SK-N-SH (cell line): Measurements from ENCODE around the gene KCNN3. TPM values are rescaled to one million over a fixed set of nuclear protein-coding genes. Genes with fewer than 3 reads are reported as not detected.

ENCODE experiments used
- CTCF ChIA-PET: fragments of 300-600, 350-600 bp; formaldehyde crosslinking; extraction: SDS; loops from one replicate; lab custom pipeline; 2021; lab: Yijun Ruan, JAX
- POLR2A ChIA-PET: fragments of 350-600 bp; sonication (Branson Sonifier 250); formaldehyde crosslinking; extraction: SDS; loops from one replicate; lab custom pipeline; 2020; ENCODE audit warnings: antibody characterized with exemption, inconsistent platforms; lab: Yijun Ruan, JAX
- DNase-seq: peaks from one replicate; pipeline ENCODE4 v3.0.0; 2012
- H2AFZ ChIP-seq: fragments of 200-600 bp; sonication (generic); 2 replicates; pipeline ENCODE4 v1.8.1; 2016; ENCODE audit warnings: antibody characterized with exemption, mild to moderate bottlenecking, low read depth
- H3F3A ChIP-seq: fragments of 200-600 bp; sonication (generic); replicated peaks from 2 replicates; pipeline ENCODE3; 2016; ENCODE audit warnings: antibody characterized with exemption, mild to moderate bottlenecking; ENCODE audit not compliant: insufficient read depth
- H3K27ac ChIP-seq, 2 experiments: fragments of 200-500 bp in 1 of 2; fragments of 200-600 bp in 1 of 2; sonication (Bioruptor generic) in 1 of 2; sonication (generic), shearing (Covaris generic) in 1 of 2; 2 replicates each; pipeline versions ENCODE4 v1.5.1 to v1.6.1; 2014 to 2016; ENCODE audit warnings: low read depth in 2 of 2, inconsistent platforms in 1 of 2, low read length in 1 of 2, mild to moderate bottlenecking in 1 of 2, mixed read lengths in 1 of 2
- H3K27me3 ChIP-seq: fragments of 200-600 bp; sonication (generic), shearing (Covaris generic); 2 replicates; pipeline ENCODE4 v1.6.1; 2016; ENCODE audit warnings: mixed run types; ENCODE audit not compliant: insufficient read depth
- H3K36me3 ChIP-seq, 2 experiments: fragments of 200-500 bp in 1 of 2; fragments of 200-600 bp in 1 of 2; sonication (Bioruptor generic) in 1 of 2; sonication (generic) in 1 of 2; replicated peaks in 1 of 2; 2 replicates each; pipeline versions ENCODE3 to v1.5.1; 2014 to 2016; ENCODE audit warnings: low read length in 1 of 2, mild to moderate bottlenecking in 1 of 2; ENCODE audit not compliant: insufficient read depth in 2 of 2, control insufficient read depth in 1 of 2
- H3K4me1 ChIP-seq, 2 experiments: fragments of 200-500 bp in 1 of 2; fragments of 200-600 bp in 1 of 2; sonication (Bioruptor generic) in 1 of 2; sonication (generic), shearing (Covaris generic) in 1 of 2; 2 replicates each; pipeline versions ENCODE4 v1.5.1 to v1.6.1; 2014 to 2016; ENCODE audit warnings: low read depth in 1 of 2, low read length in 1 of 2, mixed run types in 1 of 2; ENCODE audit not compliant: insufficient read depth in 2 of 2, control insufficient read depth in 1 of 2
- H3K4me2 ChIP-seq: fragments of 200-600 bp; sonication (generic), shearing (Covaris generic); 2 replicates; pipeline ENCODE4 v1.6.1; 2017; ENCODE audit warnings: mixed run types
- H3K4me3 ChIP-seq, 2 experiments: fragments of 200-500 bp in 1 of 2; fragments of 200-600 bp in 1 of 2; sonication (Bioruptor generic) in 1 of 2; sonication (generic), shearing (Covaris generic) in 1 of 2; 2 replicates each; pipeline versions ENCODE4 v1.5.1 to v1.8.1; 2014 to 2016; ENCODE audit warnings: low read depth in 2 of 2, inconsistent platforms in 1 of 2, low read length in 1 of 2, mild to moderate bottlenecking in 1 of 2, mixed read lengths in 1 of 2, moderate library complexity in 1 of 2
- H3K79me2 ChIP-seq: fragments of 200-600 bp; sonication (generic); 2 replicates; pipeline ENCODE4 v1.8.1; 2017; ENCODE audit warnings: mild to moderate bottlenecking; ENCODE audit not compliant: insufficient read depth
- H3K9ac ChIP-seq: fragments of 200-600 bp; sonication (generic); 2 replicates; pipeline ENCODE4 v1.6.1; 2017; ENCODE audit warnings: mixed run types
- H3K9me2 ChIP-seq: fragments of 200-600 bp; sonication (generic); 2 replicates; pipeline ENCODE4 v1.6.1; 2017; ENCODE audit warnings: mixed run types
- H3K9me3 ChIP-seq: fragments of 200-600 bp; sonication (generic); 2 replicates; pipeline ENCODE4 v1.6.1; 2017; ENCODE audit warnings: mixed run types, mild to moderate bottlenecking, moderate library complexity
- H4K20me1 ChIP-seq: fragments of 200-600 bp; sonication (generic); 2 replicates; pipeline ENCODE4 v1.6.1; 2017; ENCODE audit warnings: mild to moderate bottlenecking, mixed run types; ENCODE audit not compliant: insufficient read depth
- CHD2 ChIP-seq: fragments of 150-350 bp; IDR thresholded peaks from 2 replicates; pipeline ENCODE4 v1.6.1; 2018; ENCODE audit warnings: low read length; ENCODE audit not compliant: partially characterized antibody
- ELF1 ChIP-seq: IDR thresholded peaks from 2 replicates; pipeline ENCODE4 v1.4.0; 2012
- GATA2 ChIP-seq: sonication (generic); formaldehyde crosslinking; IDR thresholded peaks from 2 replicates; pipeline ENCODE4 v1.5.0; 2020; ENCODE audit warnings: mild to moderate bottlenecking, missing genetic modification reagents
- MEF2A ChIP-seq: IDR thresholded peaks from 2 replicates; pipeline ENCODE4 v1.4.0; 2012; ENCODE audit warnings: low read depth, borderline replicate concordance
- RCOR1 ChIP-seq: fragments of 150-350 bp; IDR thresholded peaks from 2 replicates; pipeline ENCODE4 v1.6.1; 2017; ENCODE audit warnings: antibody characterized with exemption, low read length
- WGBS: methylation state at CpG from one replicate; pipeline ENCODE4 v1.1.6; 2017; ENCODE audit warnings: low lambda C conversion rate; 5-methylcytosine and 5-hydroxymethylcytosine counted together
- polyA plus RNA-seq, 3 experiments: library from polyadenylated mRNA; depleted of rRNA; stranded (reverse); fragments of >200 nt; gene quantifications; 2 replicates each; pipeline ENCODE4 v1.2.3, GENCODE V29; 2012
- TF ChIP-seq, protein P1 (sequence below): IDR thresholded peaks from 2 replicates; pipeline ENCODE4 v1.4.0; 2012; ENCODE audit warnings: low read depth, borderline replicate concordance
- TF ChIP-seq, protein P2 (sequence below): IDR thresholded peaks from 2 replicates; pipeline ENCODE4 v1.4.0; 2012; ENCODE audit warnings: low read depth
- TF ChIP-seq, protein P3 (sequence below): fragments of 200-600 bp; sonication (generic); IDR thresholded peaks from 2 replicates; pipeline ENCODE4 v1.6.1; 2017; ENCODE audit warnings: antibody characterized with exemption, mild to moderate bottlenecking, moderate library complexity
- TF ChIP-seq, protein P4 (sequence below): IDR thresholded peaks from 2 replicates; pipeline ENCODE4 v1.4.0; 2012; ENCODE audit warnings: low read depth, borderline replicate concordance

The KCNN3 gene
- polyA plus RNA-seq, 1 of the 3 experiments (the other 2 are of a cell fraction): 0.16 TPM

DNA sequence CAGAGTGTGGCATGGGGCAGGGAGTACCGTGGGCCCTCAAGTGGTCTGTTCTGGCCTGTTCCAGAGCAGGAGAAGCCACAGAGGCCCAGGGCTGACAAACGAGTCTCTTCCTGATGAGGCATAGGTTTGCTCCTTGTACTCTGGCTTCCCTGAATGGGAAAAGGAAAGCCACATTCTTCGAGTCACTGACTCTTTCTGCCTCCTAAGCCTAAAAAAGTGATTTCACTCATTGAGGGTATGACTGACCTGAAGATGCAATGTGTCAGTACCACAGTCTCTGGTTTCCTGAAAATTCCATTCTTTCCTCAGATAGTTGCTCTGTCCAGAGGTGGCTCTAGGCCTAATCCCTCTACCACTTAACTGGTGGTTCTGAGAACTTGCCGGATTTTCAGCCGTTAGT, 92.3 kb downstream of the KCNN3 start (continued):
- TF ChIP-seq CHD2: no peak
- TF ChIP-seq, protein P1, sequence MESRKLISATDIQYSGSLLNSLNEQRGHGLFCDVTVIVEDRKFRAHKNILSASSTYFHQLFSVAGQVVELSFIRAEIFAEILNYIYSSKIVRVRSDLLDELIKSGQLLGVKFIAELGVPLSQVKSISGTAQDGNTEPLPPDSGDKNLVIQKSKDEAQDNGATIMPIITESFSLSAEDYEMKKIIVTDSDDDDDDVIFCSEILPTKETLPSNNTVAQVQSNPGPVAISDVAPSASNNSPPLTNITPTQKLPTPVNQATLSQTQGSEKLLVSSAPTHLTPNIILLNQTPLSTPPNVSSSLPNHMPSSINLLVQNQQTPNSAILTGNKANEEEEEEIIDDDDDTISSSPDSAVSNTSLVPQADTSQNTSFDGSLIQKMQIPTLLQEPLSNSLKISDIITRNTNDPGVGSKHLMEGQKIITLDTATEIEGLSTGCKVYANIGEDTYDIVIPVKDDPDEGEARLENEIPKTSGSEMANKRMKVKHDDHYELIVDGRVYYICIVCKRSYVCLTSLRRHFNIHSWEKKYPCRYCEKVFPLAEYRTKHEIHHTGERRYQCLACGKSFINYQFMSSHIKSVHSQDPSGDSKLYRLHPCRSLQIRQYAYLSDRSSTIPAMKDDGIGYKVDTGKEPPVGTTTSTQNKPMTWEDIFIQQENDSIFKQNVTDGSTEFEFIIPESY: no peak
- no peak for TF ChIP-seq RCOR1
- no peak for TF ChIP-seq GATA2
- TF ChIP-seq MEF2A: no peak
- TF ChIP-seq, protein P2, sequence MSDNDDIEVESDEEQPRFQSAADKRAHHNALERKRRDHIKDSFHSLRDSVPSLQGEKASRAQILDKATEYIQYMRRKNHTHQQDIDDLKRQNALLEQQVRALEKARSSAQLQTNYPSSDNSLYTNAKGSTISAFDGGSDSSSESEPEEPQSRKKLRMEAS: no peak

DNA sequence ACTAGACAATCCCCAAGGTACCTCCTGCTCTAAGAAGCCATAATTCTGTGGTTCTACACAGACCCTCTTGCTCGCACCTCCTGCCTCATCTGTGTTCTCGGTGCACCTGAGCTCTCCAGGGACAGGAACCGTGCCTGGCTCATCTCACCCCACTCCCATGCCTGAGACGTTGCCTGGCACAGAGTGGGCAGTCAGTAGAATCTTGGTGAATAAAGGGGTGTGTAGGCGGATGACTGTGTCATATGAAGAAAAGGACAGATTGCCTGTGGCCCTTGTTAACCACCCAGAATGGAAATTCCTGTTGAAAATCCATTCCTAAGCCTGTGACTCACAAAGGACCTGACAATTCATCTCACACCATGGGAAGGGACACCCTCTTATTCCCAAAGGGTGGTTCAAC, 92.9 kb downstream of the KCNN3 start:
- Histone ChIP-seq H3K36me3 (no peaks in the 10 kb centered on the region), H3K9me3 (no peaks in the 10 kb centered on the region), H3K27ac (no peak overlapping the region), H3K27me3 (peaks cover 4% of the 10 kb centered on the region; the same call in 1 of the 2 replicates), H2AFZ (no peak overlapping the region), H3K79me2 (no peaks in the 10 kb centered on the region), H3K9me2 (no peaks in the 10 kb centered on the region), H4K20me1 (no peaks in the 10 kb centered on the region), H3K4me2 (no peak overlapping the region), H3K9ac (no peak overlapping the region), H3K4me3 (no peak overlapping the region), H3K4me1 (peaks cover 0 to 28% of the 10 kb centered on the region in 2 experiments; a peak in 1 of 4 replicates), H3F3A (no peaks in the 10 kb centered on the region)
- WGBS: 63% methylated on average over 4 of the region's 5 CpGs
- TF ChIP-seq, protein P3, sequence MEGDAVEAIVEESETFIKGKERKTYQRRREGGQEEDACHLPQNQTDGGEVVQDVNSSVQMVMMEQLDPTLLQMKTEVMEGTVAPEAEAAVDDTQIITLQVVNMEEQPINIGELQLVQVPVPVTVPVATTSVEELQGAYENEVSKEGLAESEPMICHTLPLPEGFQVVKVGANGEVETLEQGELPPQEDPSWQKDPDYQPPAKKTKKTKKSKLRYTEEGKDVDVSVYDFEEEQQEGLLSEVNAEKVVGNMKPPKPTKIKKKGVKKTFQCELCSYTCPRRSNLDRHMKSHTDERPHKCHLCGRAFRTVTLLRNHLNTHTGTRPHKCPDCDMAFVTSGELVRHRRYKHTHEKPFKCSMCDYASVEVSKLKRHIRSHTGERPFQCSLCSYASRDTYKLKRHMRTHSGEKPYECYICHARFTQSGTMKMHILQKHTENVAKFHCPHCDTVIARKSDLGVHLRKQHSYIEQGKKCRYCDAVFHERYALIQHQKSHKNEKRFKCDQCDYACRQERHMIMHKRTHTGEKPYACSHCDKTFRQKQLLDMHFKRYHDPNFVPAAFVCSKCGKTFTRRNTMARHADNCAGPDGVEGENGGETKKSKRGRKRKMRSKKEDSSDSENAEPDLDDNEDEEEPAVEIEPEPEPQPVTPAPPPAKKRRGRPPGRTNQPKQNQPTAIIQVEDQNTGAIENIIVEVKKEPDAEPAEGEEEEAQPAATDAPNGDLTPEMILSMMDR: no peak
- TF ChIP-seq ELF1: no peak
- TF ChIP-seq, protein P4, sequence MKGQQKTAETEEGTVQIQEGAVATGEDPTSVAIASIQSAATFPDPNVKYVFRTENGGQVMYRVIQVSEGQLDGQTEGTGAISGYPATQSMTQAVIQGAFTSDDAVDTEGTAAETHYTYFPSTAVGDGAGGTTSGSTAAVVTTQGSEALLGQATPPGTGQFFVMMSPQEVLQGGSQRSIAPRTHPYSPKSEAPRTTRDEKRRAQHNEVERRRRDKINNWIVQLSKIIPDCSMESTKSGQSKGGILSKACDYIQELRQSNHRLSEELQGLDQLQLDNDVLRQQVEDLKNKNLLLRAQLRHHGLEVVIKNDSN: no peak
- TF ChIP-seq, protein P1: no peak
- ChIA-PET CTCF (interaction anchor here (1.0 to 5.0 kb wide), 4 partner anchors 16 to 79 kb away, joined by 3 to 25 read pairs (median 7); no protein-coding TSS in a partner anchor), POLR2A (no interaction called here)
- no peak for DNase-seq
